HG03025 (cell line): Measurements from ENCODE around the gene MED12L.

Experiments
- ATAC-seq: cut with Tn5 transposase; IDR thresholded peaks from one replicate; pipeline ENCODE4 v1.9.1; 2021; ENCODE audit warnings: mild to moderate bottlenecking, moderate library complexity; ENCODE audit not compliant: unreplicated experiment, low FRiP score

Gene MED12L

DNA sequence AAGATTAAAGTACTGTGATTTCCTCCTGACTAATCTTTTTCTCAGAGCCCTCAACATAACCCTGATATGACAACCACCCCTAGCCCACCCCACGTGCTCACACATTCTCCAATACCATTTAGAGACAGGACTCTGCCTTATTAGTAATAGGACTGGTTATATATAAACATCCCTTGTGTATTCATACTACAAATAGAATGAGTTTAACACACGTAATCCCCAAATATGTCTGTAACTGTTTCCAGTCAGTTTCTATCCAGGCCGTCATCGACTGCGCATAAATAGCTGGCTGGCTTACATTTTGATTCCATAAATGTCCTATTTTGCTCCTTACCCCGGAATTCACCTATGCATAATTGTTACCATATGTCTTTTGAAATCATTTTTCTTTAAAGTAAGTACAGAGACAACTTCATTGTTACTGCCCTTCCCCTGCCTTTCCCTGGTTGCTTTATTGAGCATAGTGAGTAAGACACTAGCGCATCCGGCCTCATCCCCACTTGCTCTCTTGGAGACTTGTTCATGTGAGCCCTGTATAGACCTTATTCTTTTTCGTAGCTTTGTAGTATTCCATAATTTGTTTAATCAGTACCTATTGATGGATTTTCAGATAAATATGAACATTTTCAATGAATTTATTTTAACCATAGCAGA is 196.3 kb downstream of the MED12L start:
- ATAC-seq: no peak

GRCh38 chr3:151282921-151283320 is 197.5 kb downstream of the MED12L start:
- no peak for ATAC-seq

- ATAC-seq: no peak
These were observed 197.9 kb downstream of the MED12L start for GRCh38 chr3:151283387-151283786.

DNA sequence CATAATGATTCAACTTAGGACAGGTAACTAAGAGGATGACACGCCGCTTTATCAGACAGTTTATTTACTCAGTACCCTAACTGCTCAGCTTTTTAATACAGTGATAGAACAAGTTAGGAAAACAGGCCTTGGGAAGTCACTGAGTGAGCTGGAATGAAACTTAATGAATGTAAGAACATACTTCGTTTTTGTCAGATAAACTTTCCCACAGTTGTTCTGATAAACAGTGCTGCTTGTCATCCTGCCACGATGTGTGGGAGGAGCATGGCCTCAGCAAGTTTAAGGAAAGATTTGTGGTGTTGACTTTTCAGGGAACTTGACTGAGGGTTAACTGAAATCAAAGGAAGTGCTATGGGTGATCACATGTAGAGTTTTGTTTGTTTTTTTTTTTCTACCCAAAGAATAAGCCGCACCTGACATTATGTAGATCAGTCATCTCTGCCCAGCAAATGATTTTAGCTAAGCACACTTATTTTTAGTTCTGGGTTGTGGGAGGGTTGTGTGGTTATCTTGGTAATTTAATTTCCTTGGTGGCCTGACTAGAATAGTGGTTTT is 198.5 kb downstream of the MED12L start:
- ATAC-seq: no peak

DNA sequence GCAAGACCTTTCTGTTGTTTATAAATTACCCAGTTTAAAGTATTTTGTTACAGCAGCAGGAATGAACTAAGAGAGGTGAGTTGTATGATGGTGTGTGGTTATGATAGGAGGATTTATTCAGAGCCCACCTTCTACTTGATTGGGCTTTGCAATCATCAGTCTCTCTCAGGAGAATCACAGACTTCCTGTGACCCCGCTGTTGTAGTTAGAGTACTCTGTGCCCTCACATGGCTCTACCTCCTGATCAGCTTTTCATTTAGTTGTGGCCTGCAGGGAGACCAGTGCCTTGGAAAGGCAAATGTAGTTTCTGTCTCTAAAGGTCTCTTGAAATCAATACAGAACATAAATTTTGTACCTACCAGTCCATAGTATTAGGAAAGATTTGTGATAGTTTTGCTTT is 200.5 kb downstream of the MED12L start:
- no peak for ATAC-seq

DNA sequence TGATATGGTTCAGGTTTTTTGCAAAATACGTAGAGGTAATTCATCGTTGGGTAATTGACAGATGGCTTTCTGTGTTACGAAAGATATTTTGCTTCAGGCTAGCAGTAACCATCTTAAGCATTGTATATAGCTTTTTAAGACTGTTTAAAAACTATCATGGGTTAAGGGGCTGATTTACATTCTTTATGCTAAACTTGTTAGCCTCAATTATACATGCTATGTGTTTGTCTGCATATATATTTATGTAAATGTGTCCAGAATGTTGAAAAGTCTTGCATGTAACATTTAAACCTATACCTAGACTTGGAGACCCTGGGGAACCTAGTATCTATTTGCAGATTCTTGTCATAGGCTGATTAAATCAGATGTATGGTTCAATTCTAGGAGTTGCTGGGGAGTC is 204.0 kb downstream of the MED12L start:
- no peak for ATAC-seq

DNA sequence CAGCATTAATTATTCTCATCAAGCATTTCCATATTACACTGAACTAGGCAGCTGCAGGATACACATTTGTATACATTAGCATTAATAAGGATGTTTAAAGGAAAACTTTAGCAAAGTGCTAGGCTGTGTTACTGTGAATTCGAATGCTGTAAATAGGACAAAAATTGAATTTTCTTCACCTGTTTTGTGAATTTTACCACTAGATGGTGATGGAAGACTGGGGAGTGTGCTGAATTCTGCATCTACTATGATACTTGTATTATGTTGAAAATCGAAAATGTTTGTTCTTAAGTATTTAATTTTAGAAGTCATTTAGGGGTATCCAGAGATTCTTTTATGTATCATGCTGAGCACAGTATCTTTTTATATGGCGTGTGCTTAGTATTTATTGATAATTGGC is 205.2 kb downstream of the MED12L start:
- ATAC-seq: no peak

GRCh38 chr3:151293127-151293526 is 207.7 kb downstream of the MED12L start:
- no peak for ATAC-seq

DNA sequence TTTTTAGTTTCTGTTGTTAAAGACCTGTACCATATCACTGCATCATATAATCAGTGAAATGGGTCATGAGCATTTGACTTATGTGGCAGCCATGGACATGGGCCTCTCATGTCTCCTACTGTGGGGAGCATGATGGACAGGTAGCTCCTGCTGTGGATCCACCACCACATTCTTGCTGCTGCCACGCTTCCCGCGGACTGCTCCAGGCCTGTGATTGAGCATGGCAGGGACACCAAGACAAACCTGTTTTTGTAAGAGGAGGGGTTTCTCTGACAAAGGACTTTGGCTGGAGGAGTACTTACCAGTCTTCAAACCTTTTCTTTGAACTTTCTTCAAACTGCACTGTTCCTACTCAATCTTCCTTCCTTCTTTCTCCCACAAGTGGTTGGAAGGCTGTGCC is 210.8 kb downstream of the MED12L start:
- no peak for ATAC-seq

DNA sequence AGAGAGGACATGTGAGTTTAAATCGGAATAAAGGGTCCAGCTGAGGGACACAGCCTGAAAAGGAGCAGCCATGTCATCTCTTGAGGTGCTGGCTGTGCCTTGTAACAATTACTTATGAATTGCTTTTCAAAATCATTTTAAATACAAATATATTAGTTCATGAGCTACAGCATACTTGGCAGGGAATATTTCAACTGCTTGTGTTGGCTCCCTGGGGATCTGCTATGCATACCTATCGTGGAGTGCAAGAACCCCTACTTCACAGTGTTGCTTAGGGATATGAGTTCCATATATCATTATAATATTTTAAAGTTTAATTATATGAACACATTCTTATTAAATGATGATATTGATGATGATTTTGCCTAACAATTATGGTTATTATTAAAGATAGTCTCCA is 212.0 kb downstream of the MED12L start:
- ATAC-seq: no peak

DNA sequence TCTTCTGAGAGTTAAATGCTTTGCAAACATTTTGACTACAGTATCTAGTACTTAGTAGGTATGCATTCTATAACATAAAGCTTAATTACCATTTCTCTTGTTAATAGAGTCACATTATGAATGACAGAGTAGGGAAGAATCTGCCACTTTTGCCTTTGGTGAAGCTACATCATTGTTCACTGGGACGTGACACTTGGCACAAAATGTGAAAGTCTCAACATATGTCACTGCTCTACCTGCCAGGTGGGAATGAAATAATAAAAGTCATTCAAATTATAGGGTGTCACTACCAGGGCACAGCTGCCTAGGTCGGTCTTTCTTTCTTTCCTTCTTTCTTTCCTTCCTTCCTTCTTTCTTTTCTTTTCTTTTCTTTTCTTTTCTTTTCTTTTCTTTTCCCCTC is 213.5 kb downstream of the MED12L start:
- ATAC-seq: no peak

DNA sequence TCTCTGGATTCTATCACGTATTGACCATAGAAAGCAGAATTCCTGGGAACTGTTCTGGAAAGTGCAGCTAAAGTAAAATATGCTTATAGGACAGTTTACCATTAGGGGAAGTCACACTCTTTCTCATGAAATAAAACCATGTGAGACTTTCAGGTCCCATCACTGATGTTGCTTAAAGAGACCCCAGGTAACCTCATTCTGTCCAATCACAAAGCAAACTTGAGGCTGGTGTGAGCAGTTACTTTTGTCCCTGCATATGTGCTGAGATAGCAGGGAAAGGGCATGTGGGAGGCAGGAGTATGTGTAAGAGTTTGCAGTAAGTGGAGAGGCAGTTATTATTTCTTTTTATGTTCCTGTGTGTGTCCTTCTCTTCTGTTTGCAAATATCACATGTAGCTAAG is 215.1 kb downstream of the MED12L start:
- ATAC-seq: no peak

GRCh38 chr3:151301787-151302186 is 216.3 kb downstream of the MED12L start:
- no peak for ATAC-seq

- ATAC-seq: no peak
These were observed 218.3 kb downstream of the MED12L start for GRCh38 chr3:151303751-151304150.

- ATAC-seq: no peak
These were observed 219.8 kb downstream of the MED12L start for GRCh38 chr3:151305060-151305774.

DNA sequence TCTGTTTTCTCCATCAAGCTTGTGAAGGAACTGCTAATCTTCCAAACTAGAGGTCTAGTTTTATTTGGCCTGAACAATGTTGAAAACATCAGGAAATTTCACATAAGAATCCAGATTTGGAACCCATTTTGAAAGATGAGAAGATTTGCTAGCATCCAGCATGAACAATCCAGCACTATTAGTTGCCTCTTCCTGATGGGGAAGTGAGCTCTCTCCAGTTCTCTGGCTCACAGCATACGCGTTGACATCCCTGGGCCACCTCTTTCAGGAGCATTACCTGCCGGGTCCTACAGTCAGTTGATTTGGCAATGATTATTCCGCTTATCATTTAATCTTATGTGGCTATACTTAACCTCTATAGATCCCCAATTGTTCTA is 220.3 kb downstream of the MED12L start:
- ATAC-seq: no peak

GRCh38 chr3:151306168-151306810 is 220.8 kb downstream of the MED12L start:
- no peak for ATAC-seq

DNA sequence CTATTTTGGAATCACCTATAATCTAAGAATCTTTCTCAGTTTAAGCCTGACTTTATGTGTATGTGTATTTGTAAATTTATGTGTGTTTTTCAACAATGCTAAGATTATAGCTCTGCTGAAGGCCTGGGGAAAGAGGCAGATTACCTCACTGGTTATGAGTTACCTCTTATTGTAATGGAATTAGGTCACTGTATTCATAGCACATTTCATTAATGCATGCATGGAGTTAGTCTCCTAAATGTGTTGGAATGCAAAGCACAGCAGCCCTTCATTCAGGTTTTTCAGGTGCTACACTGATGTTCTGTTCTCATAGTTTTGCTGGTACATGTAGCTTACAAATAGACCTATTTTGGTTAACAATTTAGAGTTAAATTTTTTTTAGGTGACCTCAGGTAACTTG is 221.7 kb downstream of the MED12L start:
- ATAC-seq: no peak

GRCh38 chr3:151307583-151308488 is 222.4 kb downstream of the MED12L start:
- ATAC-seq: no peak

GRCh38 chr3:151309566-151309965 is 224.1 kb downstream of the MED12L start:
- no peak for ATAC-seq

DNA sequence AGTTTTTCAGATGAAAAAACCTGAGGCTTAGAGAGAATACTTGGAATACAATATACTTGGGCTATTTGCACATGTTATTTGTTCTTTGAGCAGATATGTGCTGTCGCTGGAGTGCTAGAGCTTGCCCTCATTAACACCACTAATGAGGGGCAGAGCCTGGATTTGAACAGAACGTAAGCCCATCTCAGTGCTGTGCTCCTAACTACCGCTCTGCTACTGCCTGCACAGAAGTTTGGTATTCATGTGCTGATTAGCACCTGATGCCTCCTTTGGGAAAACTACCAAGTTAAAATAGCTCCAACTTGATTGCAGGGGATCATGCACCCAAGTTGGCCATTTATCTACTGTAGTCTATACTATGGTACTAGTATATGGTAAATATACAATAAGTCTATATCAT is 227.5 kb downstream of the MED12L start:
- ATAC-seq: no peak
